ENCODE measurements around the gene ZKSCAN7.
"Not testable (repeated sequence)": the region's sequence is repeated elsewhere in the genome, so short reads cannot be mapped to it uniquely, and the experiment has no call there.

Gene ZKSCAN7

DNA sequence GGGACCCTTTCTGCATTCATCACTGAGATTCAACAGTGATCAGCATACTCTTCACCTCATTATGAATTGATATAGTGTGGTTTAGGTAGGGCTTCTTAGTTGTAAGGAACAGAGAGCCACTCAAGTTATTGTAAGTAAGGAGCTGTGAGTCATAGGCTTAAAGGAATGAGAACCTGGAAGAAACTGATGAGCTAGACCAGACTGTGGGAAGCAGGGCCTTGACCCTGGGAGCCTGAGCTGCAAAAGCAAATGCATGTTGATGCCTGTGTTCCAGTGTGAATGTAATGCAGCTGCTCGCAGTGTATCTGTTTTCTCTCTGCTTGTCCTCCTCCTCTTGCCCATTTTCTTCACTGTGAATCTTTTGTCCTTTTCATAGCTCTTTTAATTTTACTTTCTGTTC is 13.6 kb downstream of the ZKSCAN7 start:
- Histone ChIP-seq H3K27ac (ENCODE audit: low read depth, low read length, severe bottlenecking) (no peak overlapping the region), H3K36me3 (ENCODE audit: control insufficient read depth, insufficient read depth, low read length) (peaks cover 75% of the 10 kb centered on the region), H3K4me1 (ENCODE audit: control insufficient read depth, insufficient read depth, low read length, poor library complexity, severe bottlenecking) (no peaks in the 10 kb centered on the region), H3K9me3 (ENCODE audit: control insufficient read depth, low read length) (peaks cover 29% of the 10 kb centered on the region), H3K4me3 (ENCODE audit: extremely low read depth, insufficient read depth, low read length, poor library complexity, severe bottlenecking) (no peak overlapping the region)
- WGBS, 2 experiments (ENCODE audit: insufficient coverage in 2 of 2) = 83 to 100% methylated on average over 1 of the region's 1 CpG

DNA sequence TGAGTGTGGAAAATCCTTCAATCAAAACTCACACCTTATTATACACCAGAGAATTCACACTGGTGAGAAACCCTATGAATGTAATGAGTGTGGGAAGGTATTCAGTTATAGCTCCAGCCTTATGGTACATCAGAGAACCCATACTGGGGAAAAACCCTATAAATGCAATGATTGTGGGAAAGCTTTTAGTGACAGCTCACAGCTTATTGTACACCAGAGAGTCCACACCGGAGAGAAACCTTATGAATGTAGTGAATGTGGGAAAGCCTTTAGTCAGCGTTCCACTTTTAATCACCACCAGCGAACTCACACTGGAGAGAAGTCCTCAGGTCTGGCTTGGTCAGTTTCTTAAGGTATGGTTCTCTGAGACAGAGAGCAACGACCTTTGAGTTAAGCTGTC is 16.0 kb downstream of the ZKSCAN7 start:
- no peak overlapping the region for H3K4me3 ChIP-seq (ENCODE audit: extremely low read depth, insufficient read depth, low read length, poor library complexity, severe bottlenecking)
- WGBS, 2 experiments (ENCODE audit: insufficient coverage in 2 of 2) = 86 to 88% methylated on average over 1 to 3 of the region's 4 CpGs
- H3K4me1 ChIP-seq (ENCODE audit: control insufficient read depth, insufficient read depth, low read length, poor library complexity, severe bottlenecking) = no peaks in the 10 kb centered on the region
- H3K27ac ChIP-seq (ENCODE audit: low read depth, low read length, severe bottlenecking) = no peak overlapping the region
- H3K9me3 ChIP-seq (ENCODE audit: control insufficient read depth, low read length) = peaks cover 27% of the 10 kb centered on the region
- H3K36me3 ChIP-seq (ENCODE audit: control insufficient read depth, insufficient read depth, low read length) = peaks cover 55% of the 10 kb centered on the region

DNA sequence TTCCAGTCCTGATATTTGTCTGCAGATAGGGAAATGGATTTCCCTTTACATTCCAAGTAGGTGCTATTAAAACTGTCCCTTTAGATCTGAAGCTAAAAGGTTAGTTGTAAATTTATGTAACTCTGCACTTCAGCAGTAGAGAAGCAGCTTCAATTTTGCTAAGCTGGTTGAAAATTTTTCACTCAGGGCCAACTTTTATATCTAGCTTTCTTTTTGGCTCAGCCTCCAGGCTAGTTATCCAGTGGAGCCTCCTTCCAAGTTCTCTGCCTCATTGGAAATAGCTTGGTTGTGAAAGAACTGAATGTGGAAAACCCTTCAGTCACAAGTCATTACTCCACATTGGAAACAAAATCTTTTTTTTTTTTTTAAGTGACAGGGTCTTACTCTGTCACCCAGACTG is 21.6 kb downstream of the ZKSCAN7 start:
- Histone ChIP-seq H3K4me3 (ENCODE audit: extremely low read depth, insufficient read depth, low read length, poor library complexity, severe bottlenecking) (no peak overlapping the region), H3K36me3 (ENCODE audit: control insufficient read depth, insufficient read depth, low read length) (peaks cover 9% of the 10 kb centered on the region), H3K9me3 (ENCODE audit: control insufficient read depth, low read length) (no peaks in the 10 kb centered on the region), H3K27ac (ENCODE audit: low read depth, low read length, severe bottlenecking) (no peak overlapping the region), H3K4me1 (ENCODE audit: control insufficient read depth, insufficient read depth, low read length, poor library complexity, severe bottlenecking) (no peaks in the 10 kb centered on the region)

GRCh38 chr3:44577354-44577952 is 22.5 kb downstream of the ZKSCAN7 start:
- H3K27ac ChIP-seq (ENCODE audit: low read depth, low read length, severe bottlenecking); H3K36me3 ChIP-seq (ENCODE audit: control insufficient read depth, insufficient read depth, low read length); H3K4me1 ChIP-seq (ENCODE audit: control insufficient read depth, insufficient read depth, low read length, poor library complexity, severe bottlenecking); H3K9me3 ChIP-seq (ENCODE audit: control insufficient read depth, low read length); H3K4me3 ChIP-seq (ENCODE audit: extremely low read depth, insufficient read depth, low read length, poor library complexity, severe bottlenecking): not testable (repeated sequence)
- 85 to 91% methylated on average over 4 to 7 of the region's 11 CpGs for WGBS, 2 experiments (ENCODE audit: insufficient coverage in 2 of 2)

GRCh38 chr3:44578316-44578715 is 23.3 kb downstream of the ZKSCAN7 start:
- H3K4me3 ChIP-seq (ENCODE audit: extremely low read depth, insufficient read depth, low read length, poor library complexity, severe bottlenecking); H3K27ac ChIP-seq (ENCODE audit: low read depth, low read length, severe bottlenecking); H3K4me1 ChIP-seq (ENCODE audit: control insufficient read depth, insufficient read depth, low read length, poor library complexity, severe bottlenecking); H3K9me3 ChIP-seq (ENCODE audit: control insufficient read depth, low read length); H3K36me3 ChIP-seq (ENCODE audit: control insufficient read depth, insufficient read depth, low read length): not testable (repeated sequence)
- WGBS, 2 experiments (ENCODE audit: insufficient coverage in 2 of 2) = 95 to 97% methylated on average over 20 to 22 of the region's 22 CpGs

- not testable (repeated sequence) for H3K27ac ChIP-seq (ENCODE audit: low read depth, low read length, severe bottlenecking); H3K9me3 ChIP-seq (ENCODE audit: control insufficient read depth, low read length); H3K4me1 ChIP-seq (ENCODE audit: control insufficient read depth, insufficient read depth, low read length, poor library complexity, severe bottlenecking); H3K4me3 ChIP-seq (ENCODE audit: extremely low read depth, insufficient read depth, low read length, poor library complexity, severe bottlenecking); H3K36me3 ChIP-seq (ENCODE audit: control insufficient read depth, insufficient read depth, low read length)
- 97% methylated on average over 32 to 36 of the region's 37 CpGs for WGBS, 2 experiments (ENCODE audit: insufficient coverage in 2 of 2)
Measured at GRCh38 chr3:44578924-44579515, 24.0 kb downstream of the ZKSCAN7 start.

DNA sequence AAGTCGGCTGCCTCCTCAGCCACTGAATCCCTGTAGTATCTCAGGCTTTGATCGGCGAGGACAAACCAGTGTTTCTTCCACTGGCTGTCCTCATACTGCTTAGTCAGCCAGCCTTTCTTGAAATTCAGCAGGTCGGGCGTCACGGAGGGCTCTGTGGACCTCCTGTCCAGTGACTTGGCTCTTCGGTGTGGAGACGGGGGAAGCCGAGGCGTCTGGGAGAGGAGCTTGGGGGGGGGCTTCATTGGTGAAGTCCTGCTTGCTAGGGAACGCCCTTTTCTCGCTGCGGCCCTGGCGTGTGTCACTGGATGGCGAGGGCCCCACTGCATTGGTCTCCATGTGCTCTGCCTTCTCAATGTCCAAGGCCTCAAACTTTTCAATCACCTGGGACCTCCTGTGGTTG is 24.8 kb downstream of the ZKSCAN7 start:
- not testable (repeated sequence) for H3K27ac ChIP-seq (ENCODE audit: low read depth, low read length, severe bottlenecking); H3K4me3 ChIP-seq (ENCODE audit: extremely low read depth, insufficient read depth, low read length, poor library complexity, severe bottlenecking); H3K9me3 ChIP-seq (ENCODE audit: control insufficient read depth, low read length); H3K4me1 ChIP-seq (ENCODE audit: control insufficient read depth, insufficient read depth, low read length, poor library complexity, severe bottlenecking); H3K36me3 ChIP-seq (ENCODE audit: control insufficient read depth, insufficient read depth, low read length)
- WGBS, 2 experiments (ENCODE audit: insufficient coverage in 2 of 2) = 95 to 100% methylated on average over 6 to 12 of the region's 15 CpGs

DNA sequence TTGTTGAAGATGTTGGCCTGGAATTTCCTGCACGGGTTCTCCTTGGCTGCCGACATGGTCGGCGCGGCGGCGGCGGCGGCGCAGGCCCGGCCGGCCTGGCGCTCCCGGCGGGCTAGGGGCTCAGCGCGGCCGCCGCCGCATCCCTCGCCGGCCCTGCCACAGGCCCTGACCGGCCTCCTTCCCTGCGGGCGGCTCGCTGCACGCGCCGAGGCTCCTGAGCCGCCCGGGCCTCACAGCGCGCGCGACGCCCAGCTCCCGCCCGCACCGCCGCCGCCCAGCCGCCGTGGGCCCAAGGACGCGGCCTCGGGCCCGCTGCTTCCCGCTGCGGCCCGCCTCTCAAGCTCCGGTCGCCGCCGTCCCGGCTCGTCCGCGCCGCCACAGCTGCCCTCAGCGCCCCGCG is 26.0 kb downstream of the ZKSCAN7 start:
- WGBS, 2 experiments (ENCODE audit: insufficient coverage in 2 of 2) = 87 to 96% methylated on average over 39 to 47 of the region's 62 CpGs
- H3K4me3 ChIP-seq (ENCODE audit: extremely low read depth, insufficient read depth, low read length, poor library complexity, severe bottlenecking); H3K36me3 ChIP-seq (ENCODE audit: control insufficient read depth, insufficient read depth, low read length); H3K9me3 ChIP-seq (ENCODE audit: control insufficient read depth, low read length); H3K27ac ChIP-seq (ENCODE audit: low read depth, low read length, severe bottlenecking): not testable (repeated sequence)
- peaks cover 12% of the 10 kb centered on the region for H3K4me1 ChIP-seq (ENCODE audit: control insufficient read depth, insufficient read depth, low read length, poor library complexity, severe bottlenecking)

- H3K4me1 ChIP-seq (ENCODE audit: control insufficient read depth, insufficient read depth, low read length, poor library complexity, severe bottlenecking) = peaks cover 12% of the 10 kb centered on the region
- 1% methylated on average over 32 of the region's 41 CpGs for WGBS, 2 experiments (ENCODE audit: insufficient coverage in 2 of 2)
- peaks cover 40% of the 10 kb centered on the region for H3K36me3 ChIP-seq (ENCODE audit: control insufficient read depth, insufficient read depth, low read length)
- peak within 1 kb of the TSS; percentile 62 for H3K4me3 ChIP-seq (ENCODE audit: extremely low read depth, insufficient read depth, low read length, poor library complexity, severe bottlenecking)
- no peaks in the 10 kb centered on the region for H3K9me3 ChIP-seq (ENCODE audit: control insufficient read depth, low read length)
- H3K27ac ChIP-seq (ENCODE audit: low read depth, low read length, severe bottlenecking) = peak within 1 kb of the TSS; percentile 96
Measured at GRCh38 chr3:44584646-44585501, 29.9 kb downstream of the ZKSCAN7 start, which contains the start of gene ZNF660. Gene ZNF660, plus strand, starts transcription at chr3:44584964. Its CDS starts 9,230 bp downstream, at chr3:44594194.

DNA sequence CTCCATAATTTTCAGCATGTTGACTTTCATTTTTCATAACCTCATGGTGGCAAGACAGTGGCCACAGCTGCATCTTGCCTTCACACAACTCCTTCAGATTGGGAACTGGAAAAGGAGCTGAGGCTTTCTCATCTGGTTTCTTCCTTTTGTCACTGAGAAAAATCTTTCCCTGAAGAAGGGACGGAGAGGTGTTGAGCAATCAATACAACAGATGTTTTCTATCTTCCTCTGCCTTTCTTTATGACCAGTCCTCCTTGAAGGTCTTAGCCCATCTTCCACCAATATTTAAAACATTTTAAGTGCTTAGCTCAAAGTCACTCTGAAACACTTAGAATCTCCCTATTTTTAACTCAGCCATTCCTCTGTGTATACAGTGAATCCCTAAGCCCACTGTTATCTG is 41.6 kb downstream of the ZKSCAN7 start:
- Histone ChIP-seq H3K4me3 (ENCODE audit: extremely low read depth, insufficient read depth, low read length, poor library complexity, severe bottlenecking) (no peak overlapping the region), H3K9me3 (ENCODE audit: control insufficient read depth, low read length) (peaks cover 39% of the 10 kb centered on the region), H3K27ac (ENCODE audit: low read depth, low read length, severe bottlenecking) (no peak overlapping the region), H3K36me3 (ENCODE audit: control insufficient read depth, insufficient read depth, low read length) (peaks cover 94% of the 10 kb centered on the region), H3K4me1 (ENCODE audit: control insufficient read depth, insufficient read depth, low read length, poor library complexity, severe bottlenecking) (no peaks in the 10 kb centered on the region)
- 86% methylated on average over 1 of the region's 1 CpG; no CpG with 5 or more reads in 1 of the 2 experiments for WGBS, 2 experiments (ENCODE audit: insufficient coverage in 2 of 2)

DNA sequence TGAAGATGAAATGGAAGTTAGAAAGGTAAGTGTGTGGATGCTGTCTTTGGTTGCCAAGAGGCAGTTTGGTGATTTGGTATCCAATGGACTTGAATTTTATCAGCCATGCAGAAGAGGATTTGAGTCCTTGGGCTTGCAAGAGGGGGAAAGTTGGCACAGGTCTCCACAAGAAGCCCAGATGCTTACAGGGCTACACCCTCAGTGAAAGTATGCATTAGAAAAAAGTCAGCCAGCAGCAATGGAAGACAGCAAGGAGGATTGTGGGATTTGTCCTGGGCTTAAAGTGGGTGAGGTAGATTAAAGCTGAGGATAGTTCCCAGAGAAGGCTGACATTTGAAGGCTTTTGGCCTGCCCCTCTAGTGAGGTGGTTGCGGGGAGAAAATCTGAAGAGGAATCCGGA is 46.8 kb downstream of the ZKSCAN7 start:
- no CpG with 5 or more reads among the region's 2 CpGs for WGBS, 2 experiments (ENCODE audit: insufficient coverage in 2 of 2)
- Histone ChIP-seq H3K4me3 (ENCODE audit: extremely low read depth, insufficient read depth, low read length, poor library complexity, severe bottlenecking) (no peak overlapping the region), H3K36me3 (ENCODE audit: control insufficient read depth, insufficient read depth, low read length) (peaks cover 66% of the 10 kb centered on the region), H3K4me1 (ENCODE audit: control insufficient read depth, insufficient read depth, low read length, poor library complexity, severe bottlenecking) (no peaks in the 10 kb centered on the region), H3K27ac (ENCODE audit: low read depth, low read length, severe bottlenecking) (no peak overlapping the region), H3K9me3 (ENCODE audit: control insufficient read depth, low read length) (peaks cover 21% of the 10 kb centered on the region)

Data from mesodermal cell (in vitro differentiated cells).